GM12801 (cell line): ENCODE data around the gene CACNA1D.

ENCODE experiments used
- CTCF ChIP-seq: IDR thresholded peaks from one replicate; pipeline ENCODE4 v1.5.1; 2011; ENCODE audit warnings: control low read depth; ENCODE audit not compliant: insufficient read length; ENCODE audit errors: extremely low read depth

The CACNA1D gene

GRCh38 chr3:53826048-53826447 lies 331.6 kb downstream of the CACNA1D start:
- TF ChIP-seq CTCF, result no peak

GRCh38 chr3:53828581-53828980 lies 334.2 kb downstream of the CACNA1D start:
- no peak for TF ChIP-seq CTCF

- TF ChIP-seq CTCF, result no peak
Measured at GRCh38 chr3:53829605-53830004, 335.2 kb downstream of the CACNA1D start.

GRCh38 chr3:53830944-53831343 lies 336.5 kb downstream of the CACNA1D start:
- TF ChIP-seq CTCF, result no peak

- TF ChIP-seq CTCF, result no peak
Measured at GRCh38 chr3:53833053-53833645, 338.7 kb downstream of the CACNA1D start.

- TF ChIP-seq CTCF, result no peak
Measured at GRCh38 chr3:53833700-53834099, 339.3 kb downstream of the CACNA1D start.

- no peak for TF ChIP-seq CTCF
Measured at GRCh38 chr3:53834429-53835095, 340.2 kb downstream of the CACNA1D start.
